Measurements from ENCODE around the gene SNRNP70.
A peak's percentile ranks its signal among the peaks of the same experiment; 100 is the strongest.

The SNRNP70 gene

DNA sequence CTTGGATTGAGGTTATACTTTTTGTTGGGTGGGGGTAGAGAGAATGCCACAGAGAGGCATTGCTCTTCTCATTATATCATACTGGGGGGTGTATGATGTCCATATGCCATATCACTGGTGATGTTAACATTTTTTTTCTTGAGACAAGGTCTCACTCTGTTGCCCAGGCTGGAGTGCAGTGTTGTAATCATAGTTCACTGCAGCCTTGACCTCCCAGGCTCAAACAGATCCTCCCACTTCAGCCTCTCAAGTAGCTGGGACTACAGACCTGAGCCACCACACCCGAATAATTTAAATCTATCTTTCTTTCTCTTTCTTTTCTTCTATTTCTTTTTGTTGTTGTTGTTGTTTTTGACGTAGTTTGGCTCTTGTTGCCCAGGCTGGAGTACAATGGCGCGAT lies 4.9 kb upstream of the SNRNP70 start:
- H3K27ac ChIP-seq: no peak overlapping the region
- CTCF ChIA-PET: interaction anchor here (0.6 to 1.3 kb wide), 2 partner anchors 17 to 19 kb away, joined by 3 read pairs; no protein-coding TSS in a partner anchor
- POLR2A ChIA-PET (ENCODE audit: low non-redundant PET): no interaction called here
- no peak for DNase-seq (ENCODE audit: low spot score)
- TF ChIP-seq, protein P1, sequence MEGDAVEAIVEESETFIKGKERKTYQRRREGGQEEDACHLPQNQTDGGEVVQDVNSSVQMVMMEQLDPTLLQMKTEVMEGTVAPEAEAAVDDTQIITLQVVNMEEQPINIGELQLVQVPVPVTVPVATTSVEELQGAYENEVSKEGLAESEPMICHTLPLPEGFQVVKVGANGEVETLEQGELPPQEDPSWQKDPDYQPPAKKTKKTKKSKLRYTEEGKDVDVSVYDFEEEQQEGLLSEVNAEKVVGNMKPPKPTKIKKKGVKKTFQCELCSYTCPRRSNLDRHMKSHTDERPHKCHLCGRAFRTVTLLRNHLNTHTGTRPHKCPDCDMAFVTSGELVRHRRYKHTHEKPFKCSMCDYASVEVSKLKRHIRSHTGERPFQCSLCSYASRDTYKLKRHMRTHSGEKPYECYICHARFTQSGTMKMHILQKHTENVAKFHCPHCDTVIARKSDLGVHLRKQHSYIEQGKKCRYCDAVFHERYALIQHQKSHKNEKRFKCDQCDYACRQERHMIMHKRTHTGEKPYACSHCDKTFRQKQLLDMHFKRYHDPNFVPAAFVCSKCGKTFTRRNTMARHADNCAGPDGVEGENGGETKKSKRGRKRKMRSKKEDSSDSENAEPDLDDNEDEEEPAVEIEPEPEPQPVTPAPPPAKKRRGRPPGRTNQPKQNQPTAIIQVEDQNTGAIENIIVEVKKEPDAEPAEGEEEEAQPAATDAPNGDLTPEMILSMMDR (conservative IDR thresholded peaks at IDR 0.05; ENCODE audit: low read depth): no peak

DNA sequence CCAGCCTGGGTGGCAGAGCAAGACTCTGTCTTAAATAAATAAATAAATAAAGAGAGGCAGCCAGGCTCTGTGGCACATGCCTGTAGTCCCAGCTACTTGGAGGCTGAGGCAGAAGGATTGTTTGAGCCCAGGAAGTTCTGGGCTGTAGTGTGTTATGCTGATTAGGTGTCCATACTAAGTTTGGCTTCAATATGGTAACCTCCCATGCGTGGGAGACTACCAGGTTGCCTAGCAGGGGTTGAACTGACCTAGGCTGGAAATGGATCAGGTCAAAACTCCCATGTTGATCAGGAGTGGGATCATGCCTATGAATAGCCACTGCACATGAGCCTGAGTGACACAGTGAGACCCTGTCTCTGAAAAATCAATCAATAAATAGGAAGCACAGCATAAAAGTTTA lies 4.0 kb upstream of the SNRNP70 start:
- POLR2A ChIA-PET (ENCODE audit: low non-redundant PET): no interaction called here

DNA sequence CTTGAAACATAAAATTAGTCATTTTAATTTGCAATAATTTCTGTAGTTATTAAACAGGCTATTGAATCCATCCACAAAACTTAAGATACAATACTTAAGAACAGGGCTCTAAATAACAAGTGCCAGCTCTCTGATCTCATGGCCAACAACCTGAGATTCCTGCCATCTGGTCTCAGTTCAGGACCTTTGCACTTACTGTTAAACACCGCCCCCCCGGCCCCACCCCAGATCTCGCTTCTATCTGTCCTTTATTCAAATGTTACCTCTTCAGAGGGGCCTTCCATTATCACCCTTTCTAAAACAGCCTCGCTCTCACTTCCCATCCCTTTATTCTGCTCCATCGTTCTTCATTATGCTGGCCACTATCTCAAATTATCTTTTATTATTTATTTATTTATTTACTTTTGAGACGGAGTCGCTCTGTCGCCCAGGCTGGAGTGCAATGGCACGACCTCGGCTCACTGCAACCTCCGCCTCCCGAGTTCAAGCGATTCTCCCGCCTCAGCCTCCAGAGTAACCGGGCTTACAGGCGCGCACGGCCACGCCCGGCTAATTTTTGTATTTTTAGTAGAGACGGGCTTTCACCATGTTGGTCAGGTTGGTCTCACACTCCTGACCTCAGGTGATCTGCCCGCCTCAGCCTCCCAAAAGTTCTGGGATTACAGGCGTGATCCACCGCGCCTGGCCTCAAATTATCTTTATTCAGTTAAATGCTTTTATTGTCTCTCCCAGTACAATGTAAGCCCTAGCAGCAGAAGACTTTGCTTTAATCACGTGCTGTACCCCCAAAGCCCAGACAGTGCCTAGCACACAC lies 838 bp upstream of the SNRNP70 start:
- ChIA-PET CTCF (interaction anchor here (0.6 kb wide), 1 partner anchor 469 kb away, joined by 3 read pairs; the partner anchor contains the start of gene FAM83E), POLR2A (ENCODE audit: low non-redundant PET) (no interaction called here)
- H3K27ac ChIP-seq: peak overlapping the region; percentile 84
- TF ChIP-seq, protein P1 (conservative IDR thresholded peaks at IDR 0.05; ENCODE audit: low read depth): no peak
- no peak for DNase-seq (ENCODE audit: low spot score)

More for the DNA sequence above, 4.0 kb upstream of the SNRNP70 start:
- no peak overlapping the region for H3K27ac ChIP-seq
- CTCF ChIA-PET: interaction anchor here (0.5 to 0.6 kb wide), 2 partner anchors 18 to 123 kb away, joined by 3 read pairs; no protein-coding TSS in a partner anchor
- DNase-seq (ENCODE audit: low spot score): no peak
- TF ChIP-seq, protein P1 (conservative IDR thresholded peaks at IDR 0.05; ENCODE audit: low read depth): no peak

DNA sequence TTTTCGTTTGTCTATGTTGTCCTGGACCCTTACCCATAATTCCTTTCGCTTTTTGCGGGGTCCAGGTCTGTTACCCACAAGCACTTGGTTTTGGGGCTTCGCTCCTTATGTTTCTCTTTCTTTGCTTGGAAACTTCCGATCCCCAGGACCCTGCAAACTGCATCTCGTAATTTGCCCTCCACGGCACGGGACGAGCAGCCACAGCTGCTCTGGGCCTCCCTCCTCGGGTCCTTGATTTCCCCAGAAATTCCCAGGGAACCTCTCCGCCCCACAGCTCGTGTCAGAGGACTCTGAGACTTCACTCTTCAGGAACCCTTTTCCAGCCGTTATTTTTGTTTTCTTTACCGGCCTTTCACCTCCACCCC lies 599 bp downstream of the SNRNP70 start:
- TF ChIP-seq, protein P1 (conservative IDR thresholded peaks at IDR 0.05; ENCODE audit: low read depth): no peak
- POLR2A ChIA-PET (ENCODE audit: low non-redundant PET): no interaction called here
- peak overlapping the region; percentile 84 for H3K27ac ChIP-seq
- CTCF ChIA-PET: no interaction called here
- no peak for DNase-seq (ENCODE audit: low spot score)

DNA sequence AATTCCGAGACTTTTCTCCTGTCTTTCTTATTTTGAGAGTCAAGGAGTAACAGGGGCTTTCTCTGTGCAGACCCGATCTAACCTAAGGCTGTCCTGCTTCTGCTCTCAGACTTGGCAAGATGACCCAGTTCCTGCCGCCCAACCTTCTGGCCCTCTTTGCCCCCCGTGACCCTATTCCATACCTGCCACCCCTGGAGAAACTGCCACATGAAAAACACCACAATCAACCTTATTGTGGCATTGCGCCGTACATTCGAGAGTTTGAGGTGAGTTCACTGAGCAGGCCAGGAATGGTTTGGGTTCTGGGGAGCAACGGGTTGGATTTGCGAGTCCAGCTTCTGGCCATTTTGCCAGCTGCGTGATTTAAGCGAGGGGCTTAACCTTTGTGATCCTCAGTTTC lies 1.0 kb downstream of the SNRNP70 start:
- POLR2A ChIA-PET (ENCODE audit: low non-redundant PET): no interaction called here
- peak overlapping the region; percentile 84 for H3K27ac ChIP-seq
- CTCF ChIA-PET: interaction anchor here (3.0 kb wide), 1 partner anchor 11 kb away, joined by 16 read pairs; no protein-coding TSS in a partner anchor
- TF ChIP-seq, protein P1 (conservative IDR thresholded peaks at IDR 0.05; ENCODE audit: low read depth): no peak
- DNase-seq (ENCODE audit: low spot score): no peak

DNA sequence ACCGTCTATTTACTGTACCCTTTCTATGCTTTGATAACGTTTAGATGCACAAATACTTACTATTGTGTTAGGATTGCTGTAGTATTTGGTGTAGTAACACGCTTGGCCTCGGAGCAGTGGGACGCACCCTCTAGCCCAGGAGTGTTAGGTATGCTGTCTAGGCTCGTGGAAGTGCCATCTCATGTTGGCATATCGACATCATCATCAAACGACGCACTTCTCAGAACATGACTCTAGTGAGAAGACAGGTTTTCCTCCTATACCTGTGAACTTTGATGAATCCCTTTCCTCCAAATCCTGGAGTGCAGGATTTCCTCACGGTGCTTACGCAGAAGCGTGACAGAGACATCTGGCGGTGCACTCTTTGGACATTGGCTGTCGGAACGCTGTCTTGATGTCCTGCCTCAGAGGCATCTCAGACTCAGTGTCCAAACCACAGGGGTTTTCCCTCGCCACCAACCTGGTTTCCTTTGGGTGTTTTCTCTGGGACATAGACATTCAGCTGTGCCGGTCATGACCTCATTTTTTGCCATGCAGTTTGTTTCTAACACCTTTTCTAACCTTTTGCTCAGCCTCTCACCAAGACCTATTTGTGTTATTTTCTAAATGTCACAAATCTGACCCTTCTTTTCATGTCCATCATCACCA lies 6.3 kb downstream of the SNRNP70 start:
- no peak for DNase-seq (ENCODE audit: low spot score)
- no peak overlapping the region for H3K27ac ChIP-seq
- TF ChIP-seq, protein P1 (conservative IDR thresholded peaks at IDR 0.05; ENCODE audit: low read depth): no peak
- CTCF ChIA-PET: no interaction called here
- POLR2A ChIA-PET (ENCODE audit: low non-redundant PET): no interaction called here
